ENCODE measurements around the gene PRICKLE2.

DNA sequence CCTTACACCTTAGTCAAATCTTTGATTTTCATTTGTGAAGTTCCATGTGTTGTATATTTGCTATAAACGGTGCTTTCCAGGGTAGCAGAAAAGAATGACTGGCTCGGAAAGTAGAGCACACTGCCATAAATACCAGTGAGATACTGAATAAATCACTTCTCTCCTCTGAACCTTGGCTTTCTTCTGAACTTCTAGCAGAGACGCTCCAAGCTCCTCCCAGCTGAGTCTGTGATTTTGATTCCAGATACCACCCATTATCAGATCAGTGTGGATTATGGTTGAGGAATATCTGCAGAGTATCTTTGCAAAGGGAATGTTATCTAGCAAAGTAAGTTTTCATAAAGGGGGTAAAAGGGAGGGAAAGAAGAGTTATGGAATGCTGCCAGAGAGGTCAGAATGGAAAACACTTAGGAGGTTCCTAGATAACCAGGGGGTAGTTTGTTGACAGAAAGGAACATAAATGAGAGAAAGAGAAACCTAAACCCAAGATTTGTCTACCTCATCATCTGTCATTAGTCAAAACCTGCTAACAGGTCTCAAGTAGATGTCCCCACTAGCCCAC, 103.4 kb downstream of the PRICKLE2 start:
- TF ChIP-seq TAF1 (IDR thresholded peaks at IDR 0.05; ENCODE audit: borderline replicate concordance, low read depth, low read length) (no peak), SMC3 (IDR thresholded peaks at IDR 0.05; ENCODE audit: borderline replicate concordance, low read length) (no peak), POLR2A (IDR thresholded peaks at IDR 0.05; ENCODE audit: low read depth, low read length) (no peak), HDAC2 (IDR thresholded peaks at IDR 0.05) (no peak), NFYB (IDR thresholded peaks at IDR 0.05; ENCODE audit: insufficient read depth, low read depth, low read length) (no peak), EGR1 (IDR thresholded peaks at IDR 0.05; ENCODE audit: borderline replicate concordance in 1 of 2, low read depth in 2 of 2, low read length in 2 of 2) (no peak), EZH2 (IDR thresholded peaks at IDR 0.05; ENCODE audit: borderline replicate concordance, control insufficient read depth, low read depth, low read length) (no peak)
- TF ChIP-seq, protein P1, sequence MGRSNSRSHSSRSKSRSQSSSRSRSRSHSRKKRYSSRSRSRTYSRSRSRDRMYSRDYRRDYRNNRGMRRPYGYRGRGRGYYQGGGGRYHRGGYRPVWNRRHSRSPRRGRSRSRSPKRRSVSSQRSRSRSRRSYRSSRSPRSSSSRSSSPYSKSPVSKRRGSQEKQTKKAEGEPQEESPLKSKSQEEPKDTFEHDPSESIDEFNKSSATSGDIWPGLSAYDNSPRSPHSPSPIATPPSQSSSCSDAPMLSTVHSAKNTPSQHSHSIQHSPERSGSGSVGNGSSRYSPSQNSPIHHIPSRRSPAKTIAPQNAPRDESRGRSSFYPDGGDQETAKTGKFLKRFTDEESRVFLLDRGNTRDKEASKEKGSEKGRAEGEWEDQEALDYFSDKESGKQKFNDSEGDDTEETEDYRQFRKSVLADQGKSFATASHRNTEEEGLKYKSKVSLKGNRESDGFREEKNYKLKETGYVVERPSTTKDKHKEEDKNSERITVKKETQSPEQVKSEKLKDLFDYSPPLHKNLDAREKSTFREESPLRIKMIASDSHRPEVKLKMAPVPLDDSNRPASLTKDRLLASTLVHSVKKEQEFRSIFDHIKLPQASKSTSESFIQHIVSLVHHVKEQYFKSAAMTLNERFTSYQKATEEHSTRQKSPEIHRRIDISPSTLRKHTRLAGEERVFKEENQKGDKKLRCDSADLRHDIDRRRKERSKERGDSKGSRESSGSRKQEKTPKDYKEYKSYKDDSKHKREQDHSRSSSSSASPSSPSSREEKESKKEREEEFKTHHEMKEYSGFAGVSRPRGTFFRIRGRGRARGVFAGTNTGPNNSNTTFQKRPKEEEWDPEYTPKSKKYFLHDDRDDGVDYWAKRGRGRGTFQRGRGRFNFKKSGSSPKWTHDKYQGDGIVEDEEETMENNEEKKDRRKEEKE (IDR thresholded peaks at IDR 0.05): no peak
- TF ChIP-seq, protein P2, sequence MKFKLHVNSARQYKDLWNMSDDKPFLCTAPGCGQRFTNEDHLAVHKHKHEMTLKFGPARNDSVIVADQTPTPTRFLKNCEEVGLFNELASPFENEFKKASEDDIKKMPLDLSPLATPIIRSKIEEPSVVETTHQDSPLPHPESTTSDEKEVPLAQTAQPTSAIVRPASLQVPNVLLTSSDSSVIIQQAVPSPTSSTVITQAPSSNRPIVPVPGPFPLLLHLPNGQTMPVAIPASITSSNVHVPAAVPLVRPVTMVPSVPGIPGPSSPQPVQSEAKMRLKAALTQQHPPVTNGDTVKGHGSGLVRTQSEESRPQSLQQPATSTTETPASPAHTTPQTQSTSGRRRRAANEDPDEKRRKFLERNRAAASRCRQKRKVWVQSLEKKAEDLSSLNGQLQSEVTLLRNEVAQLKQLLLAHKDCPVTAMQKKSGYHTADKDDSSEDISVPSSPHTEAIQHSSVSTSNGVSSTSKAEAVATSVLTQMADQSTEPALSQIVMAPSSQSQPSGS (IDR thresholded peaks at IDR 0.05; ENCODE audit: low read length): no peak
- TF ChIP-seq, protein P3, sequence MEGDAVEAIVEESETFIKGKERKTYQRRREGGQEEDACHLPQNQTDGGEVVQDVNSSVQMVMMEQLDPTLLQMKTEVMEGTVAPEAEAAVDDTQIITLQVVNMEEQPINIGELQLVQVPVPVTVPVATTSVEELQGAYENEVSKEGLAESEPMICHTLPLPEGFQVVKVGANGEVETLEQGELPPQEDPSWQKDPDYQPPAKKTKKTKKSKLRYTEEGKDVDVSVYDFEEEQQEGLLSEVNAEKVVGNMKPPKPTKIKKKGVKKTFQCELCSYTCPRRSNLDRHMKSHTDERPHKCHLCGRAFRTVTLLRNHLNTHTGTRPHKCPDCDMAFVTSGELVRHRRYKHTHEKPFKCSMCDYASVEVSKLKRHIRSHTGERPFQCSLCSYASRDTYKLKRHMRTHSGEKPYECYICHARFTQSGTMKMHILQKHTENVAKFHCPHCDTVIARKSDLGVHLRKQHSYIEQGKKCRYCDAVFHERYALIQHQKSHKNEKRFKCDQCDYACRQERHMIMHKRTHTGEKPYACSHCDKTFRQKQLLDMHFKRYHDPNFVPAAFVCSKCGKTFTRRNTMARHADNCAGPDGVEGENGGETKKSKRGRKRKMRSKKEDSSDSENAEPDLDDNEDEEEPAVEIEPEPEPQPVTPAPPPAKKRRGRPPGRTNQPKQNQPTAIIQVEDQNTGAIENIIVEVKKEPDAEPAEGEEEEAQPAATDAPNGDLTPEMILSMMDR (IDR thresholded peaks at IDR 0.05 in 2 of 3, conservative IDR thresholded peaks at IDR 0.05 in 1 of 3; ENCODE audit: control insufficient read depth in 2 of 3, extremely low read depth in 1 of 3, insufficient read depth in 1 of 3, low read depth in 3 of 3, low read length in 3 of 3): no peak
- TF ChIP-seq, protein P4, sequence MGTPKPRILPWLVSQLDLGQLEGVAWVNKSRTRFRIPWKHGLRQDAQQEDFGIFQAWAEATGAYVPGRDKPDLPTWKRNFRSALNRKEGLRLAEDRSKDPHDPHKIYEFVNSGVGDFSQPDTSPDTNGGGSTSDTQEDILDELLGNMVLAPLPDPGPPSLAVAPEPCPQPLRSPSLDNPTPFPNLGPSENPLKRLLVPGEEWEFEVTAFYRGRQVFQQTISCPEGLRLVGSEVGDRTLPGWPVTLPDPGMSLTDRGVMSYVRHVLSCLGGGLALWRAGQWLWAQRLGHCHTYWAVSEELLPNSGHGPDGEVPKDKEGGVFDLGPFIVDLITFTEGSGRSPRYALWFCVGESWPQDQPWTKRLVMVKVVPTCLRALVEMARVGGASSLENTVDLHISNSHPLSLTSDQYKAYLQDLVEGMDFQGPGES (IDR thresholded peaks at IDR 0.05): no peak
- TF ChIP-seq, protein P5, sequence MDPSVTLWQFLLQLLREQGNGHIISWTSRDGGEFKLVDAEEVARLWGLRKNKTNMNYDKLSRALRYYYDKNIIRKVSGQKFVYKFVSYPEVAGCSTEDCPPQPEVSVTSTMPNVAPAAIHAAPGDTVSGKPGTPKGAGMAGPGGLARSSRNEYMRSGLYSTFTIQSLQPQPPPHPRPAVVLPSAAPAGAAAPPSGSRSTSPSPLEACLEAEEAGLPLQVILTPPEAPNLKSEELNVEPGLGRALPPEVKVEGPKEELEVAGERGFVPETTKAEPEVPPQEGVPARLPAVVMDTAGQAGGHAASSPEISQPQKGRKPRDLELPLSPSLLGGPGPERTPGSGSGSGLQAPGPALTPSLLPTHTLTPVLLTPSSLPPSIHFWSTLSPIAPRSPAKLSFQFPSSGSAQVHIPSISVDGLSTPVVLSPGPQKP (IDR thresholded peaks at IDR 0.05; ENCODE audit: low read depth, low read length): no peak

All from GM12878 (cell line).